Heart left ventricle (tissue), 16 donors: ENCODE measurements around the gene GPER1. TPM values are rescaled to one million over a fixed set of nuclear protein-coding genes. Genes with fewer than 3 reads are reported as not detected.

Source experiments
- ATAC-seq, 4 donors: fragments of 200-7000 bp; cut with Tn5 transposase; one replicate each; pipeline ENCODE4 v1.9.1; 2020 to 2022; ENCODE audit warnings: moderate library complexity in 4 of 4, mild to moderate bottlenecking in 3 of 4, moderate number of reproducible peaks in 1 of 4
- DNase-seq, 5 donors: peaks; one replicate each; pipeline ENCODE4 v3.0.0-alpha.2; 2020
- H3K27ac ChIP-seq, 12 donors: fragments of 200-600 bp; sonication (generic) in 4 of 12; one replicate each; pipeline versions ENCODE4 v1.5.0 to v1.8.0; 2016 to 2022; ENCODE audit warnings: mild to moderate bottlenecking in 2 of 12
- H3K27me3 ChIP-seq, 9 donors: fragments of 200-600 bp; sonication (generic) in 2 of 9; one replicate each; pipeline versions ENCODE4 v1.5.1 to v1.8.0; 2016 to 2022; ENCODE audit warnings: mild to moderate bottlenecking in 3 of 9
- H3K36me3 ChIP-seq, 9 donors: fragments of 200-600 bp; sonication (generic) in 2 of 9; one replicate each; pipeline versions ENCODE4 v1.5.0 to v1.8.0; 2018 to 2022; ENCODE audit warnings: mild to moderate bottlenecking in 2 of 9
- H3K4me1 ChIP-seq, 12 donors: fragments of 200-600 bp; sonication (generic) in 4 of 12; one replicate each; pipeline versions ENCODE4 v1.5.0 to v1.8.0; 2016 to 2022; ENCODE audit warnings: mild to moderate bottlenecking in 3 of 12
- H3K4me3 ChIP-seq, 12 donors: fragments of 200-600 bp; sonication (generic) in 4 of 12; one replicate each; pipeline versions ENCODE4 v1.5.0 to v1.8.0; 2017 to 2022; ENCODE audit warnings: mild to moderate bottlenecking in 9 of 12, moderate library complexity in 4 of 12
- H3K9me3 ChIP-seq, 12 donors: fragments of 200-600 bp; sonication (generic) in 4 of 12; one replicate each; pipeline versions ENCODE4 v1.5.0 to v1.8.0; 2016 to 2022; ENCODE audit warnings: mild to moderate bottlenecking in 1 of 12
- POLR2A ChIP-seq, 2 donors: fragments of 450-650 bp; IDR thresholded peaks; one replicate each; pipeline ENCODE4 v1.6.1; 2017; ENCODE audit warnings: antibody characterized with exemption in 2 of 2, mild to moderate bottlenecking in 2 of 2, moderate library complexity in 2 of 2
- WGBS, 4 donors: extraction: QIAGEN DNeasy Blood & Tissue Kit in 2 of 4; methylation state at CpG; one replicate each; pipeline versions ENCODE4 v1.1.5 to v1.1.7; 2013 to 2018; 5-methylcytosine and 5-hydroxymethylcytosine counted together
- intact Hi-C, 10 donors: fragments of 100-400 bp; cut with DNase I; formaldehyde crosslinking; loops; one replicate each; pipeline versions ENCODE4 v1.11.1 to v1.14.2; 2022
- polyA plus RNA-seq, 2 donors: library from polyadenylated mRNA; stranded (reverse); fragments of 200-250 nt; gene quantifications; one replicate each; pipeline ENCODE4 v1.2.3, GENCODE V29; 2013
- total RNA-seq, 9 donors: library from RNA; depleted of rRNA in 2 of 9; stranded (reverse); fragments of >200 nt in 2 of 9; fragmentation: NEBNext Ultra II Directional in 3 of 9; extraction: Animal tissue kit (Norgen Biotek cat#: 25700) in 3 of 9; gene quantifications; one replicate each; pipeline versions ENCODE4 v1.1.0 to v1.2.4, GENCODE V29; 2016 to 2023
- TF ChIP-seq, protein P1 (sequence below), 12 donors: fragments of 200-600 bp; sonication (generic) in 4 of 12; IDR thresholded peaks; one replicate each; pipeline versions ENCODE4 v1.5.0 to v1.8.0; 2018 to 2022; ENCODE audit warnings: antibody characterized with exemption in 12 of 12, mild to moderate bottlenecking in 5 of 12
- donor health status: ischemic (EF 13 %, LVEDD 7.1; RV severe dilation, severe dysfunction).
- donor health status: healthy with polysubstance abuse.
- donor health status: DM: no; HTN: yes; CAD: no.
- donor health status: DM: no; HTN: no; CAD: no.
- donor health status: ischemic (EF 25% LVEDD 6.9; RV normal size, moderate dysfunction).
- donor health status: ischemic (EF 25% LVEDD 5.7; RV mildly dilated, moderate dysfunction).
- donor health status: healthy.
- donor health status: DM: yes; HTN: yes; CAD: no.
- donor health status: ischemic (EF 35%, LVEDD 5.7; RV mildly dilated, moderate dysfunction).
- donor health status: nonischemic (EF 11% LVEDD 7.7; RV severe dilation, severe dysfunction).
- donor health status: DM: yes; HTN: yes; CAD: no.
- donor health status: PGD.
- donor health status: ischemic (EF 29% LVEDD 5.4; RV normal size, mild dysfunction).
- donor health status: nonischemic (EF 23%, LVEDD 6.1; RV moderate dilation, normal function).

GPER1 gene
- total and polyA plus RNA-seq, 11 donors: 1.4 to 8.8 (median 2.8) TPM

GRCh38 chr7:1101563-1102431 is 13.9 kb downstream of the GPER1 start:
- Histone ChIP-seq H3K27me3 (no peaks in the 10 kb centered on the region), H3K9me3 (no peaks in the 10 kb centered on the region), H3K4me3 (no peak overlapping the region), H3K27ac (no peak overlapping the region), H3K36me3 (no peaks in the 10 kb centered on the region), H3K4me1 (peaks cover 0 to 9% (median 0%) of the 10 kb centered on the region in 12 donors)
- DNase-seq (no peak), ATAC-seq (no peak)
- 88 to 95% (median 93%) methylated on average over 35 to 47 of the region's 47 CpGs for WGBS, 4 donors
- no peak for TF ChIP-seq POLR2A (IDR thresholded peaks at IDR 0.05)
- TF ChIP-seq, protein P1, sequence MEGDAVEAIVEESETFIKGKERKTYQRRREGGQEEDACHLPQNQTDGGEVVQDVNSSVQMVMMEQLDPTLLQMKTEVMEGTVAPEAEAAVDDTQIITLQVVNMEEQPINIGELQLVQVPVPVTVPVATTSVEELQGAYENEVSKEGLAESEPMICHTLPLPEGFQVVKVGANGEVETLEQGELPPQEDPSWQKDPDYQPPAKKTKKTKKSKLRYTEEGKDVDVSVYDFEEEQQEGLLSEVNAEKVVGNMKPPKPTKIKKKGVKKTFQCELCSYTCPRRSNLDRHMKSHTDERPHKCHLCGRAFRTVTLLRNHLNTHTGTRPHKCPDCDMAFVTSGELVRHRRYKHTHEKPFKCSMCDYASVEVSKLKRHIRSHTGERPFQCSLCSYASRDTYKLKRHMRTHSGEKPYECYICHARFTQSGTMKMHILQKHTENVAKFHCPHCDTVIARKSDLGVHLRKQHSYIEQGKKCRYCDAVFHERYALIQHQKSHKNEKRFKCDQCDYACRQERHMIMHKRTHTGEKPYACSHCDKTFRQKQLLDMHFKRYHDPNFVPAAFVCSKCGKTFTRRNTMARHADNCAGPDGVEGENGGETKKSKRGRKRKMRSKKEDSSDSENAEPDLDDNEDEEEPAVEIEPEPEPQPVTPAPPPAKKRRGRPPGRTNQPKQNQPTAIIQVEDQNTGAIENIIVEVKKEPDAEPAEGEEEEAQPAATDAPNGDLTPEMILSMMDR (IDR thresholded peaks at IDR 0.05): no peak
- intact Hi-C loops: no loop called here

DNA sequence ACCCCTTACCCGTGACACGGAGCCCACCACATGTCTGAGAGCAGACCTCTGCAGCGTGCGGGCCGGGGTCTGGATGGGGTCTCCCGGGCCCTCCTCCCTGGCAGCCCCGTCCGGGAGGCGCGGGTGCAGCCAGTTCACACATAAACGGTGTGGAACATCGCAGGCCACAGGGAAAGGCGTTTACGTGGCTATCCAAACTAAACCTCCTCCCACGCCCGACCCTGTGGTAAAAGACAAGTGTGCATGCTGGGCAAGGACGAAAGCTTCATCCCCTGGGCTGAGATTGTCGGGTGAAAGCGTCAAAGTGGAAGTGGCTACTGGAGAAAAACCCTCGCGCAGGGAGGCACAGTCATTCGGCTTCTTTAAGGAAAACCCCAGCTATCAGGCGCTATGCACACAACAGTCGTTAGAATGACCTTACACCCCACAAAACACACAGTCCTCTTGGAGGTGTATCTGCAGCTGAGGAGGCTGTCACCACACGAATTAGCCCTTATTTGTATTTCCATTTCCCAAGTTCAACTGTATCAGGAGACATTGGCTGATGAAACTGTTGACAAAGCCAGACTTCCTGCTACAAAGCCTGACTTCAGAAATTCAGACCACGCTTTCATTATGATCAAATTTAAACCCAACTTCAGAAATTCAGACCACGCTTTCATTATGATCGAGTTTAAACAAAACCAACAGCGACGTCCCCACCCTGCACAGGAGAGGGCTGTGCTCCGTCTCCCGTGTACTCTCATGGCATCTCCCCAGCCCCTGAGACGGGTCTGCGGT is 15.3 kb downstream of the GPER1 start:
- ATAC-seq (no peak), DNase-seq (peak in 1 of 5 donors; percentile 11)
- intact Hi-C loops: no loop called here
- 86 to 88% (median 88%) methylated on average over 34 of the region's 34 CpGs for WGBS, 4 donors
- Histone ChIP-seq H3K27me3 (no peaks in the 10 kb centered on the region), H3K27ac (peak overlapping the region in 4 of 12 donors; percentile 11 to 60 (median 40)), H3K4me1 (peaks cover 0 to 9% (median 0%) of the 10 kb centered on the region in 12 donors), H3K4me3 (no peak overlapping the region), H3K9me3 (no peaks in the 10 kb centered on the region), H3K36me3 (no peaks in the 10 kb centered on the region)
- TF ChIP-seq, protein P1 (IDR thresholded peaks at IDR 0.05): no peak
- TF ChIP-seq POLR2A (IDR thresholded peaks at IDR 0.05): no peak

DNA sequence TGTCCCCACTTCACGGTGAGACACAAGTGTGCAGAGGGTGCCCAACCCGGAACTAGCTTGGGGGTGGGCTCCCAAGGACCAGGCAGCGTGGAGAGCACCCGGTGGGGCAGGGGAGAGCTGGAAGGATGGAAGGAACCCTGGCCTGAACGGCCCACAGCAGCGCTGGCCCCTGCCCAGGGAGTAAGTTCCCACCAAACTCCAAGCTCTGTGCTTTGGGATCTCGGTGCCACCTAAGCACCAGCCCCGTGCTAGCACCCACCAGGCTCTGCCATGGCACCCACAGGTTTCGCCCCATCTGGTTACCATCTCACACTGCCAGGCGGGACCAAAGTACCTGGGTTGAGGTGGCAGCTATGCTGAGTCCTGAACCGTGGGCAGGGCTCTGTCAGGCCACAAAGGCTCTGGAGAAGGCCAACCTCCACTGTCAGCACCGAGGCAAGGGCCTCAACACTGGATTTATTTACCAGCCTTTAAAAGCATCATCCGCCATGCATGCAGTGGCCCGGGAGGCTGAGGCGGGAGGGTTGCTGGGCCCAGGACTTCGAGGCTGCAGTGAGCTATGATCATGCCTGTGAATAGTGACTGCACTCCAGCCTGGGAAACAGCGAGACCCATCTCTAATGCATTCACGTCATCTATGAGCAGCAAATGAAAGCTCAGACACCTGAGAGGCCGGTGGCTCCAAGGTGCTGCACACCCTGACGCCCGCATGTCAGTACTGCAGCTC is 16.0 kb downstream of the GPER1 start:
- Histone ChIP-seq H3K27ac (peak overlapping the region in 6 of 12 donors; percentile 11 to 60 (median 24)), H3K9me3 (no peaks in the 10 kb centered on the region), H3K27me3 (no peaks in the 10 kb centered on the region), H3K36me3 (no peaks in the 10 kb centered on the region), H3K4me1 (peaks cover 0 to 9% (median 0%) of the 10 kb centered on the region in 12 donors), H3K4me3 (no peak overlapping the region)
- peak in 1 of 4 donors; percentile 19 for ATAC-seq
- TF ChIP-seq POLR2A (IDR thresholded peaks at IDR 0.05): no peak
- TF ChIP-seq, protein P1 (IDR thresholded peaks at IDR 0.05): no peak
- 83 to 92% (median 85%) methylated on average over 14 to 21 of the region's 21 CpGs for WGBS, 4 donors
- intact Hi-C loops: no loop called here
- no peak for DNase-seq
